HPDE6-E6E7 (cell line): ENCODE results near the gene STUB1.

Experiments
- DNase-seq: peaks from one replicate; pipeline ENCODE4 v3.0.0; 2011; ENCODE audit warnings: missing footprints; ENCODE audit errors: extremely low spot score

STUB1 gene

DNA sequence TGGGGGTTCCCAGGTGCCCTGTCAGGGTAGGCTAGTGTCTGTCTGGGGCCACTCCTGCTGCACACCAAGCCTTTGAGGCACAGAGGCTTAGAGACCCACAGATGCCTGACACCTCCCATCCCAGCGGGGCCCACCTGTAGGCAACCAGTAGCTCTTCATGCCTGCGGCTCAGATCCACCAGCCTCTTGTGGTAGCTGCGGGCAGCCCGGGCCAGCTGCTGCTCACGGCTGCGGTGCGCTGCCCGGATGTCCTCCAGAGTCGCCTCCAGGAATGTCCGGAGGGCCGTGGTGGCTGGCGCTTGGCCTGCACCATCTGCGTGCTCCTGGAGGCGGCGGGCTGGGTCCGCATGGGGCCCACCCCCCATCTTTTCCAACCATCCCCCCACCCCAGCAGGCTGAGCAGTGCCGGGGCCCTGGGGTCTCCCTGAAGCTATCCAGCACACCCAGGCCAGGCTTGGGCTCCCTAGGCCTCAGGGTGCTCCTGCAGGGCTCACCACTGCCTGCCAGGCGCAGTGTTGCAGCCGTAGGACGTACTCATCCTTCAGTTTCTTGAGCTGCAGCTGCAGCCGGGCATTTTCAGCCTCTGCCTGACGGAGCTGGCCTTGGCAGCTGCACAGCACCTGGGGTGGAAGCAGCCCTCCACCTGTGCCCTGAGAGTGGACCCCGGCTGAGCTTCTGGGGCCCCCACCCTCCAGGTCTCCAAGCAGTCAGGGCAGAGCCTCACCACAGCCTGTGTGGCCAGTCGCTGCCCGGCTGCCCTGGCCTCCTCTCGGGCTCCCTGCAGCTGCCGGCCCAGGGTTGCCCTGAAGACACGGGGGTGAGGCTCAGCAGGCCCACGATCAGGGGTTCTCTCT is 44.2 kb downstream of the STUB1 start:
- no peak for DNase-seq

DNA sequence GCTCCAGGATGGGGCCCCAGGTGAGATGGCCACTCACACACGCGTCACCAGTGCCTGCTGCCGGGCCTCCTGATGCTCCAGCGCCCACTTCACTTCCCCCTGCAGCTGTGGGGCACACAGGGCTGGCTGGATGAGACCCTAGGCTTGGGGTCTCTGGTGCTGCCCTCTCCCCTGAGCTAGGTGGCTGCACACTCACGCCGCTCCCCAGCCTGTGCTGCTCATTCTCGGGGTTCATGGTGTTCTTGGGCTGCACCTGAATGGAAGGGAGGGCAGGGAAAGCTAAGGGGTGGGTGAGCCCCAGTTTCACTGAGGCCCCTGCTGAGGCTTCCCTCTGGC is 44.8 kb downstream of the STUB1 start:
- DNase-seq = no peak

DNA sequence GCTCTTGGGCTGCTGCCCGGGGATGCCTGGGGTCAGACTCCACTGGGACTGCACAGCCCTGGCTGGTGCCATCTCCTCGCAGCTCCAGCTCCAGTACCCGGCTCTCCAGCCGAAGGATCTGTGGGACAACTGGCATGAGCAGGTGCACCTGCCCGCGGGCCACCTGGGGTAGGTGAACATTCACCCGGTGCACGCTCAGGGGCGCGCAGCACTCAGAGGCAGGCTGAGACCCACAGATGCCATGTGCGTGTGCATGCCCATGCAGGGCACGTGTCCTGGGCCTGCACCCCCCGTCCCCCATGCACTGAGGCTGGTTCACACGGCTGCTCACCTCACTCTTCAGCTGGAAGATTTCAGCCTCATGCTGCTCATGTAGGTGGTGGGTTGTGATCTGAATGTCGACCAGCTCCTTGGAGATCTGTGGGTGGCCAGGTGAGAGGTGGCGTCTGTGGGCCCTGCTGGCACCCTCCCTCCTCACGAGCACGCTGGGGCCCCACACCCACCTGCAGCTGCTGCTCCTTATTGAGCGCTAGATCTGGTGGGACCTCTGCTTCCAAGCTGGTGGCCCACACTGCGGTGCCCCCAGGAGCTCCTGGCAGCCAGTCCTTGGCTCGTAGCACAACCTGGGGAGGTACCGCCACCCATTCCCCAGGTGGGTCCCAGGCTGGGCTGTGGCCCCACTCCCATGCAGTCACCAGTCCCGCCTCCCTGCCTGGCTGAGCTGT is 45.4 kb downstream of the STUB1 start:
- DNase-seq = no peak

DNA sequence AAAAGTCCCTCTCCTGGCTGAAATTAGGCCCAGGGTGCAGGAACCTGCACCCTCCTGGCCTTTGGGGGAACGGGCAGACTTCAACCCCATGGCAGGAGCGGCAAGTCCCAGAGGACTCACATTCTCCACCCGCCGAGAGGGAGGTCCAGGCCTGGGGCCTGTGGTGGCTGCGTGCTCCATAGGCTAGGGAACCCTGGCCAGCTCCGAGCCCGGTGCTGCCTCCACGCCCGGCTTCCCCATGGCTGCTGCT is 45.9 kb downstream of the STUB1 start:
- DNase-seq = no peak

DNA sequence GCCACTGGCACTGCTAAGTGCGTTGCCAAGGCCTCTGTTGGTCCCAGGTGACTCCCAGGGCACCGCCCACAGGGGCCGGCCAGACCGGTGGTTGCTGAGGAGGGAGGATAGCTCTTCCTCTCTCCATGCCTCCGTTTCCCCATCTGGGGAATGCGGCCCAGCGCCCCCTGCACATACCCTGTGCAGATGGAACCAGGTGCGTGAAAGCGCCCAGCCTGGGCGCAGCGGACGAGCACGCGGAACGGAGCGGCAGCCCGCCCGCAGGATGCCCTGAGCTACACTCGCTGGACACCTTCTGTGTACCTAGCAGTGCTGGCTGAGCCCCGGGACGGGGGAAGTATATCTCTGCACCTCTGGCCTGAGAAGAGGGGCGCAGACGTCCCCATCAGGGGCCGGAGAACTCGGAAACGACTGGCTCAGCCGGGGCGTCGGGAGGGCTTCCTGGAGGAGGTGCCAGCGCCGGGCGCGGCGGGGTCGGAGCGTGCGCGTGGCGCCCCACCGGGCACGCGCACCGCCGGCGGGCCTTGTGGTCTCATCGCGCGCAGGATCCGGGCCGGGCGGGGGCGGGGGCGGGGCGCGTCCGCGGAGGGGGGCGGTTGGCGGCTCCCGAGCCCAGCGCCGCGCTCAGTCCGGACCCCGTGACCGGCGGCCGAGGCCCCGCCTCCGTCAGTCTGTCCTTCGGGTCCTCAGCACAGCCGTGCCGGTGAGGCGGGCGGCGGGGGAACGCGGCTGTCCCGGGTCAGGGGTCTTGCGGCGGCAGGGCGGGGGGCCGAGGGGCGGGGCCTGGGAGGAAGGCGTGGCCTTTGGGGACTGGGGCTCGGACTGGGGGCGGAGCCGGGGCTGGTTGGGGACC is 46.5 kb downstream of the STUB1 start, which contains the start of the genes CCDC78 and HAGHL:
Gene CCDC78 (minus strand): TSS at position 6 of the 853 bp plus-strand sequence. CDS start 76 bp downstream, outside the sequence.
Gene HAGHL (plus strand): TSS at position 669 of the 853 bp plus-strand sequence. CDS start 404 bp downstream, outside the sequence.
- no peak for DNase-seq

DNA sequence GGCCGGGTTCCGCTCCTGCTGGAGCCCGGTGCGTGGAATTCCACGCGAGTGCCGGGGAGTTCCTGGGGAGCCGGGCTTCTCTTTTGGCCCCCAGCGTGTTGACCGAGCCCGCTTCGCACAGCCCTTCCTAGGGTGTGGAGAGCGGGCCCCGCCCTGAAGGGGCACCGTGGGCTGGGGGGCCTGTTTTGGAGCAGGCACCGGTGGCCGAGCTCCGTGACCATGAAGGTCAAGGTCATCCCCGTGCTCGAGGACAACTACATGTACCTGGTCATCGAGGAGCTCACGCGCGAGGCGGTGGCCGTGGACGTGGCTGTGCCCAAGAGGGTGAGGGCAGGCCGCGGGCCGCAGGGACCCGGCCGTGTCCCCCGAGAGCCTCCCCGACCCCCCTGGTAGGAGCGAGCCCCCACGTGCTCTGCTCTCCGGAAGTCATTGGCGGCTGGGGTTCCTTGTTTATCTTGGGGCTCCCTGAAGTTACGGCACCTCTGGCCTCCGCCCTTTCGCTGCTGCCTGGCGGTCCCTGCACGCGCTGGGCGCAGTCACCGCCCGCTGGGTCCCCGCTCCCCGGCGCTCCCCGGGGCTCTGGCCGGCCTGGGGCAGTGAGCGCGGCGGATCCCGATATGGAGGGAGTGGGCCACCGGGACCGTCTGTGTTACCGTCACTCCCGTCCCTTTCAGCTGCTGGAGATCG is 47.2 kb downstream of the STUB1 start:
- DNase-seq = no peak

DNA sequence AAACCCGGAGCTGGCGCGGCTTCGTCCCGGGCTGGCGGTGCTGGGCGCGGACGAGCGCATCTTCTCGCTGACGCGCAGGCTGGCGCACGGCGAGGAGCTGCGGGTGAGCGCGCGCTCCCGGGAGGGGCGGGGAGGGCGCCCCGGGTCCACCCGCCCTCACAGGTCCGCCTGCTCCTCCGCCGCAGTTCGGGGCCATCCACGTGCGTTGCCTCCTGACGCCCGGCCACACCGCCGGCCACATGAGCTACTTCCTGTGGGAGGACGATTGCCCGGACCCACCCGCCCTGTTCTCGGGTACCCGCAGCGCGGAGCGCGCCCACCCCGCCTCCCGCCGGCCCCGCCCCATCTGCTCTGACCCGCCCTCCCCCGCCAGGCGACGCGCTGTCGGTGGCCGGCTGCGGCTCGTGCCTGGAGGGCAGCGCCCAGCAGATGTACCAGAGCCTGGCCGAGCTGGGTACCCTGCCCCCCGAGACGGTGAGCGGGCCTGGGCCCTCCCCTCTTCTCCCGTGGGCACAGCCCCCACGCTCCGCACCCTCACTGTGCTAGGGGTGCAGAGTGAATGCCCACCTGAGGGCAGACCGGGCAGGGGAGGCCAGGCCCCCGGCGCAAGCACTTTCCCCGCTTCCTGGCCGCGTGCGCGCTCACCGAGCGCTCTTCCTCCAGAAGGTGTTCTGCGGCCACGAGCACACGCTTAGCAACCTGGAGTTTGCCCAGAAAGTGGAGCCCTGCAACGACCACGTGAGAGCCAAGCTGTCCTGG is 48.1 kb downstream of the STUB1 start:
- DNase-seq = peak; percentile 67

DNA sequence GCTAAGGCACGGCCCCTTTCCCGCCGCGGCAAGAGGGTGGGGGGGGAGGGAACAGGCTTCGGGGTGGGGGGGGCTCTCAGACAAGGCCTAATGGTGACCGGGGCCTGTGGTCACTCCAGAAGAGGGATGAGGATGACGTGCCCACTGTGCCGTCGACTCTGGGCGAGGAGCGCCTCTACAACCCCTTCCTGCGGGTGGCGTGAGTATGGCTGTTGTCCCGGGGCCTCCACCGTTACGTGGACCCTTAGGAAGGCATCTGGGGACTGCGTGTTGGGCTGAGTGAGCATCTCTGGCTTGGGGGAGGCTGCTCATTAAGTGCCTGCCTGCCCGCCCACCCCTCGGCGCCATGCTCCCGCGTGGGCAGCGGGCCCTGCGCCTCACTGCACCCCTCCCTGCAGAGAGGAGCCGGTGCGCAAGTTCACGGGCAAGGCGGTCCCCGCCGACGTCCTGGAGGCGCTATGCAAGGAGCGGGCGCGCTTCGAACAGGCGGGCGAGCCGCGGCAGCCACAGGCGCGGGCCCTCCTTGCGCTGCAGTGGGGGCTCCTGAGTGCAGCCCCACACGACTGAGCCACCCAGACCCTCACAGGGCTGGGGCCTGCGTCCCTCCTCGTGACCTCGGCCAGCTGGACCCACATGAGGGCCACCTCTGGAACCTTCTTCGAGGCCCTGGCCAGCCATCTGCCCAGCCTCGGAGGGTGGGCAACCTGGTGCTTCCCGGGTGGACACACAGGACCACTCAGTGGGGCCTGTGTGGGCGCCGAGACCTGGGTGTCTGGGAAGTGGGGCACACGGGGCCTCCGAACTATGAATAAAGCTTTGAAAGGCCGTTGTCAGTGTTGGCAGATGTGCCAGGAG is 48.9 kb downstream of the STUB1 start:
- no peak for DNase-seq

DNA sequence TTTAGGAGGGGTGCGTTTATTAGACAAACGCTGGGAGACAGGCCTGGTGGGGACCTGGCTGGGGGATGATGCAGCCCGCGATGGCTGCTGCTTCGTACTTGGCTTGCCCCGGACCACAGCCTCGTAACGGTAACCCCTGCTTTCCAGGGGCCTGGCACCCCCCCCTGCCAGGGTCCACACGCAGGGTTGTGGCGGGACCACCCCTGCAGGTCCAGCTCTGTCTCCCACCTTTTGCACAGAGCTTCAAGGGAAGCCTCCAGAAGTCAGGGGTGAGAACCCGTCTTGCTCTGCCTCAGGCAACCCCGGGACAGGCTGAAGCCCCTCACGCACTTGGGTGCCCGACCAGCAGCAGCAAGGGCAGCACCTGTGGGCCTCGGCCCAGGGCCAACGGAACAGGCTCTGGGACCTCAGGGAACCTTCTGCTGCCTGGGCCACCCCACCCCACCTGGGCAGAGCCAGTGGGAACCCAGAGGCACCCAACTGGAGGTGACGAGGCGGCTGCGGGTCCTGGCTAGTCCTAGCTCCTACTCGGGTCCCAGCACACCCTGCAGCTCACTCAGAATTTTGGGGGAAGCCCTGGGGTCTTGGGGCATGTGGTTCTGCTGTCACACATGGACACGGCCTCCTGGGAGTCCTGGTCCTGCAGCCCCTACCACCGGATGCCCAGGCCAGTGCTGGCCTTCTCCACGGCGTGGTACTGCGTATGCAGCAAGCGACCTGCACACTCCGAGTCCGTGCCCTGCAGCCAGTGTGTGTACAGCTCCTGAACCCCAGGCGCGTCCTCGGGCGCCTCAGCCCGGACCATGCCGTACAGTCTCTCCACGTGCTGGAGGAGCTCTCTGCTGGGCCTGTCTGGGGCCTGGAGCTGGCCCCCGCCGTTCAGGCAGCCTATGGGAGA is 49.8 kb downstream of the STUB1 start:
- DNase-seq = no peak

DNA sequence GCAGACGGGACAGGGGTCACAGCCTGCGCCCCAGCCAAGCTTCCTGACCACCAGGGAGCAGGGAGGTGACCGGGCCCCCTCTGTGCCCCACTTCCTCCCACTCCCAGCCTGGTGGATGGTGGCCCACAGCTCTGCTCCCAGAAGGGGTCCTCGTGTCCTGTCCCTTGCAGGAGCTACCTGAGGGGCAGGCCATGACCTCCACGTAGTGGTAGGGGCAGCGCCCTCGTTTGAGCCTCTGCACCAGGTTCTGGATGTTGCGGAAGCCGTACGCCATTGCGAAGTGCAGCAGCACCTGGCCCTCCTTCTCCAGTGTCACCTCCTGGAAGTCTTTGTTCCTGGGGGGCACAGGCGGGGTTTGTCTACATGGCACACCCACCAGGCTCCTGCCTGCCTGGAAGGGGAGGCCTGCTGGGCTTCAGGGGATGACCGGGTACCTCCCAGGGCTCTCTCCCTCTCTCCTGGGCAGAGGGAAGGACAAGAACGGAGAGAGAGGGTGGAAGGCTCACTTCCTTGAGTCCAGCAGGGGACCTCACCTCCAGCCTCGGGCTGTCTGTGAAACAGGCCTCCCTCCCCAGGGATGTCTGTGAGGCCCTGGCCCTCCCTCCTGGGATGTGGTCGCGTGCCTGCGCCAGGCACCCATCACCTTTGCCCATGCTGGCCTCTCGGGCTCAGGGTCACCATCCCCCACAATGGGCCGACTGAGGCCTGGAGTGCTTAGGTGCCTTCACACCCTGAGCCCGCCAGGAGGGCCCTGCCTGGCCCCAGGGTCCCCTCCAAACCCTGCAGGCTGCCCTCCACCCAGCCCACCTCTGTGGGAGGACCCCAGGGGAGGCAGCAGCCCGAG is 50.7 kb downstream of the STUB1 start:
- no peak for DNase-seq

DNA sequence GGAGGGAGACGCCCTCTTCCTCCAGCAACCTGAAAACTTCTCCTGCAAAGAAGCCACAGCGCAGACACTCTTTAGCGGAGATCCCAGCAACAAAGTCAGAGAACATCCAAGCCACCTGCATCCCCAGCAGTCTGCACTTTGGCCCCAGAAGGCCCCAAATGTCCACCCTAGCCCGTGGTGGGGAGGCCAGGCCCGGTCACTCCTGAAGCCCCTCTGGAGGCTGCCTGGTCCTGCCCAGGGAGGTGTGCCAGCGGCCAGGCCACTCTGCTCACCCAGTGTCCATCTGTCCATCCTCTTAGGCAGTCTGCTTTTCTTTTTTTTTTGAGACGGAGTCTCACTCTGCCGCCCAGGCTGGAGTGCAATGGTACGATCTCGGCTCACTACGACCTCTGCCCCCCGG is 52.1 kb downstream of the STUB1 start:
- no peak for DNase-seq
